Stimulated activated CD4-positive, alpha-beta T cell treated with anti-CD3 and anti-CD28 coated beads, Interleukin-1b, Interleukin-23, amount 100 ng/mL, for 48 hours (primary cell): Measurements from ENCODE around the gene SVOP.
"Not testable (repeated sequence)": the region's sequence is repeated elsewhere in the genome, so short reads cannot be mapped to it uniquely, and the experiment has no call there.

ENCODE experiments used
- DNase-seq: peaks from one replicate; pipeline ENCODE4 v3.0.0-alpha.2; 2020

The SVOP gene

DNA sequence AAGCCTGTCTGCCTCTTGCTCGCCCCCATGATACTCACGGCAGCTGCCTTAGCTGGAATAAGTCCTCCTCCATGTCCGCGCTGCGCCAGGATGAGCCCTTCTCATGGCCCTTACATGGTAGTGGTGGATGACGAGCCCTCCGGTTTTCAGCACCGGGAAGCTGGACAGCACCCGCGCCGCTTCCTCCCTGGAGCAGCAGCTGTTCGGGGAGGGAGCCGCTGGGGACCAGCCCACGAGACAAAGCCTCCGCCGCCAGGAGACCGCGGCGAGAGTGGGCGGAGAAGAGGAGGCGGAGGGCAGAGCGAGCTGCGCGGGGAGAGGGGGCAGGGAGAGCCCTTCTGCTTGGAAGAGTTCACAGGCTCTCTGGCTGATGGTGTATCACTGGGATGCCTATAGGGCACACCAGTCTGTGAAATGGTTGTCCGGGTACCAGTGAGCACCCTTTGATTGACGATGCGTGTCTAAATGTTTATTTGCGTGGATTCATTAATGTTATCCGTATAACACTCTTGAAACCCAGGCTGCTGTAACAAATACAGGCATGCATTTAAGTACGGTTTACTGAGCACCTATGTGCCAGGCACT lies at the start of gene SVOP:
Gene SVOP (minus strand): TSS at position 273 of the 585 bp plus-strand sequence. CDS start 200 bp downstream, at position 73.
- DNase-seq, result peak; percentile 32

- DNase-seq, result no peak
Observed at GRCh38 chr12:109069307-109070271, 48.7 kb upstream of the SVOP start.

DNA sequence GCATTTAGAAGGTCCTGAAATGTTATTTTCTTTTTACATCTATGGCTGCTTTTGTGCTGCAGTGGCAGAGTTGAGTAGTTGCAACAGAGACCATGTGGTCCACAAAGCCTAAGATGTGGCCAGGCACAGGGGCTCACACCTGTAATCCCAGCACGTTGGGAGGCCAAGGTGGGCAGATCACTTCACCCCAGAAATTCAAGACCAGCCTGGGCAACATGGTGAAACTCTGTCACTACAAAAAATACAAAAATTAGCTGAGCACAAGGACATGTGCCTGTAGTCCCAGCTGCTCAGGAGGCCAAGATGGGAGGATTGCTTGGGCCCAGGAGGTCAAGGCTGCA lies 45.0 kb upstream of the SVOP start:
- no peak for DNase-seq

- DNase-seq, result no peak
Observed at GRCh38 chr12:109065154-109065852, 44.4 kb upstream of the SVOP start.

- DNase-seq, result no peak
Observed at GRCh38 chr12:109064143-109064542, 43.3 kb upstream of the SVOP start.

DNA sequence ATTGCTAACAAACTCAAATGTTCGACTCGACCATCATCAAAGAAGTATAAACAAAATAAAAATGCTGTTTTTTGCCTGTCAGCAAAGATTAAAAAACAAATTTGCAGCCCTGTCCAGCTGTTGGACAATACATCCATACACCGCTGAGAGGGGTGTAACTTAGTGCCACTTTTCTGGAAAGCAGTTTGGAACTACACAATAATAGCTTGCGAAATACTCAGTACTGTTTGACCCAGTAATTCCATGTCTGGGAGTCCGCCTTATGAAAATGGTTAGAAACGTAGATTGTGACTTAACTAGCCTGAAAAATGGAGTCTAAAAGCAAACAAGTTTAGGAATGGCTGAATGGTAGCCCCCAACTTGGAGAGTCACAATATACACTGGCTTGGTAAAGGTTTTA lies 37.9 kb upstream of the SVOP start:
- no peak for DNase-seq

DNA sequence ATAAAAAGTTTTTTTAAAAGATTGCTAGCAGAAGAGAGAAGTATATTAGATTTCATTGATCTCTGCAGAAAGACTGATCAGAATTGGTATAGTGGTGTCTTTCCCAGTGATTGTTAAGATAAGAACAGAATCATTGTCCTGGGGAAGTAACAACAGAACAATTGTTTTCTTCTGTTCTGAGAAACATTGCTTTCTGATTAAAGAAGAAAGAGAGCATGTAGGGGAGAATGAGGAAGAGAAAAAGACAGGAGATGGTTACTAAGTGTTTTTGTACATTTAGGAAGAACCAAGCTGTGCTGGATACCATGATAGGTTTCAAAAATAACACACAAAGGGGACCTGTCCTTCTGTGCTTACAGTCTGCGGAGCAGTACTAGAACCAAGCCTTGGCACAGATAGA lies 36.5 kb upstream of the SVOP start:
- no peak for DNase-seq

GRCh38 chr12:109056891-109057290 lies 36.0 kb upstream of the SVOP start:
- no peak for DNase-seq

DNA sequence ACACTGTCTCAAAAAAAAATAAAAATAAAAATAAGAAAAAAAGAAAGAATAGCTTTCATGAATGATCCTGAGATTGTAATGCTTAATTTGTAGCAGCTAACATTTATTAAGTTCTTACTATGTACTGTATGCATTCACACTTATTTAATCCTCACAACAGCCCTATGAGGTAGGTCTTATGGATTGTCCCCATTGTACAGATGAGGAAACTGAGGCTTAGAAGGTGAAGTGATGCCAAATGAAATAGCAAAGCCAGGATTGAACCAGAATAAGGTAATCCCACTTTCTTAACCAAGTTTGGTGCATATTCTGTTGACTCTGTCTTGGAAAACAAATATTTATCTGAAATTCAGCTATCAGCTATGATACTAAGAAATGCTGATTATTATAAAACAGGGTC lies 33.7 kb upstream of the SVOP start:
- no peak for DNase-seq

DNA sequence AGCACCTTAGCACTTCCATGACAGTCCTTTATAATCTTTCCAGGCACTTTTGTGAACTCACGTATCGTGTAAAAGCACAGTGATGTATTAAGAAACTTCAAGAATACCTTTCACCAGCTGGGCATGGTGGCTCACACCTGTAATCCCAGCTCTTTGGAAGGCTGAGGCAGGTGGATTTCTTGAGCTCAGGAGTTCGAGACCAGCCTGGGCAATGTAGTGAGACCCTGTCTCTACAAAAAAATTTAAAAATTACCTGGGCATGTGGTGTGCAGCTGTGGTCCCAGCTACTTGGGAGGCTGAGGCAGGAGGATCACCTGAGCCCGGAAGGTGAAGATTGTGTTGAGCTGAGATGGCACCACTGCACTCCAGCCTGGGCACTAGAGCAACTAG lies 33.3 kb upstream of the SVOP start:
- not testable (repeated sequence) for DNase-seq

GRCh38 chr12:109053382-109054123 lies 32.7 kb upstream of the SVOP start:
- peak; percentile 27 for DNase-seq

- peak; percentile 87 for DNase-seq
Observed at GRCh38 chr12:109052414-109053323, 31.8 kb upstream of the SVOP start, which contains the start of gene USP30. USP30 (plus strand) TSS chr12:109052576; CDS start chr12:109052679, 103 bp downstream.

GRCh38 chr12:109052097-109052413 lies 31.2 kb upstream of the SVOP start:
- no peak for DNase-seq

GRCh38 chr12:109049794-109050193 lies 28.9 kb upstream of the SVOP start:
- not testable (repeated sequence) for DNase-seq

- DNase-seq, result not testable (repeated sequence)
Observed at GRCh38 chr12:109048706-109049105, 27.8 kb upstream of the SVOP start.

- DNase-seq, result no peak
Observed at GRCh38 chr12:109047081-109047805, 26.4 kb upstream of the SVOP start.

DNA sequence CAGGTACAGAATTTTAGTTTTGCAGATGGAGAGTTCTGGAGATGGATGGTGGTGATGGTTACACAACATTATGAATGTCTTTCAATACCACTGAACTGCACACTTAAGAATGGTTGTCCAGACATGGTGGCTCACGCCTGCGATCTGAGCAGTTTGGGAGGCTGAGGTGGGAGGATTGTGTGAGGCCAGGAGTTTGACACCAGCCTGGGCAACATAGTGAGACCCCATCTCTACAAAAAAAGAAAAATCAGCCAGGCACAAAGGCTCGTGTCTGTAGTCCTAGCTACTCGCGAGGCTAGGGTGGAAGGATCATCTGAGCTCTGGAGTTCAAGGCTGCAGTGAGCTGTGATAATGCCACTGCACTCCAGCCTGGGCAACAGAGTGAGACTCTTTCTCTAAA lies 23.4 kb upstream of the SVOP start:
- DNase-seq, result no peak

- no peak for DNase-seq
Observed at GRCh38 chr12:109036975-109037374, 16.1 kb upstream of the SVOP start.

GRCh38 chr12:109033239-109034196 lies 12.7 kb upstream of the SVOP start:
- DNase-seq, result no peak

- no peak for DNase-seq
Observed at GRCh38 chr12:109029411-109029810, 8.5 kb upstream of the SVOP start.
